ENCODE measurements around the gene LDB3.

- TF ChIP-seq POLR2AphosphoS5 (IDR thresholded peaks at IDR 0.05; ENCODE audit: borderline replicate concordance, low read depth, low read length) (no peak), EZH2 (IDR thresholded peaks at IDR 0.05) (no peak)
Observed at GRCh38 chr10:86728056-86728455, 59.7 kb downstream of the LDB3 start.

All from SK-N-MC (cell line).